MM.1S (cell line): ENCODE measurements around the gene SRCIN1.

Experiments used
- DNase-seq: peaks from one replicate; pipeline ENCODE4 v3.0.0-alpha.2; 2015
- H2AFZ ChIP-seq: fragments of 300-600 bp; sonication (generic); 2 replicates; pipeline ENCODE4 v1.6.0; 2016; ENCODE audit warnings: antibody characterized with exemption, low read length
- H3F3A ChIP-seq: fragments of 300-600 bp; sonication (generic); 2 replicates; pipeline ENCODE4 v1.6.1; 2016; ENCODE audit warnings: mild to moderate bottlenecking, antibody characterized with exemption, low read length, moderate library complexity, mixed read lengths; ENCODE audit not compliant: insufficient read depth
- H3K27ac ChIP-seq: fragments of 300-600 bp; sonication (generic); 2 replicates; pipeline ENCODE4 v1.5.1; 2016; ENCODE audit warnings: mild to moderate bottlenecking, low read length
- H3K27me3 ChIP-seq: fragments of 300-600 bp; sonication (generic); replicated peaks from 2 replicates; pipeline ENCODE4 v1.6.0; 2016; ENCODE audit warnings: low read length; ENCODE audit not compliant: insufficient read depth
- H3K36me3 ChIP-seq: fragments of 300-600 bp; sonication (generic); replicated peaks from 2 replicates; pipeline ENCODE4 v1.6.1; 2016; ENCODE audit warnings: mild to moderate bottlenecking, low read length, mixed read lengths; ENCODE audit not compliant: insufficient read depth
- H3K4me1 ChIP-seq: fragments of 300-600 bp; sonication (generic); 2 replicates; pipeline ENCODE4 v1.6.1; 2016; ENCODE audit warnings: low read length, mixed read lengths
- H3K4me2 ChIP-seq: fragments of 300-600 bp; sonication (generic); 2 replicates; pipeline ENCODE4 v1.6.0; 2016; ENCODE audit warnings: low read depth, low read length
- H3K4me3 ChIP-seq: fragments of 300-600 bp; sonication (generic); 2 replicates; pipeline ENCODE4 v1.5.1; 2016; ENCODE audit warnings: low read length, mixed read lengths
- H3K79me2 ChIP-seq: fragments of 300-600 bp; sonication (generic); 2 replicates; pipeline ENCODE4 v1.6.1; 2016; ENCODE audit warnings: mixed run types, low read length, mixed read lengths
- H3K9ac ChIP-seq: fragments of 300-600 bp; sonication (generic); 2 replicates; pipeline ENCODE4 v1.6.1; 2016; ENCODE audit warnings: low read length, mixed read lengths
- H3K9me2 ChIP-seq: fragments of 300-600 bp; sonication (generic); replicated peaks from 2 replicates; pipeline ENCODE4 v1.6.1; 2016; ENCODE audit warnings: mild to moderate bottlenecking, low read length, mixed read lengths; ENCODE audit not compliant: insufficient read depth
- H3K9me3 ChIP-seq: fragments of 300-600 bp; sonication (generic); replicated peaks from 2 replicates; pipeline ENCODE4 v1.6.1; 2016; ENCODE audit warnings: mild to moderate bottlenecking, low read length, mixed read lengths; ENCODE audit not compliant: insufficient read depth
- H4K20me1 ChIP-seq: fragments of 300-600 bp; sonication (generic); 2 replicates; pipeline ENCODE4 v1.6.1; 2016; ENCODE audit warnings: mild to moderate bottlenecking, low read length, moderate library complexity, mixed read lengths; ENCODE audit not compliant: insufficient read depth
- CTCF ChIP-seq: fragments of 300-600 bp; sonication (generic); IDR thresholded peaks from 2 replicates; pipeline ENCODE4 v1.5.1; 2016; ENCODE audit warnings: antibody characterized with exemption, low read length, mixed read lengths
- EZH2 ChIP-seq: fragments of 300-600 bp; sonication (generic); optimal IDR thresholded peaks from 2 replicates; pipeline ENCODE3; 2017; ENCODE audit warnings: low read depth, mild to moderate bottlenecking, antibody characterized with exemption, low read length, mixed read lengths
- EZH2phosphoT487 ChIP-seq: fragments of 300-600 bp; sonication (generic); IDR thresholded peaks from 2 replicates; pipeline ENCODE4 v1.6.1; 2018; ENCODE audit warnings: antibody characterized with exemption, low read length

Gene SRCIN1

GRCh38 chr17:38559051-38559879, 46.5 kb downstream of the SRCIN1 start:
- Histone ChIP-seq H2AFZ (peak overlapping the region; percentile 80), H4K20me1 (no peaks in the 10 kb centered on the region), H3F3A (peaks cover 10% of the 10 kb centered on the region; the same call in 1 of the 2 replicates), H3K79me2 (no peaks in the 10 kb centered on the region), H3K4me1 (peaks cover 13% of the 10 kb centered on the region), H3K4me2 (peak overlapping the region; percentile 92), H3K9ac (peak overlapping the region; percentile 9; the same call in 1 of the 2 replicates), H3K4me3 (peak overlapping the region; percentile 71), H3K27me3 (peaks cover 41% of the 10 kb centered on the region), H3K36me3 (no peaks in the 10 kb centered on the region), H3K9me3 (no peaks in the 10 kb centered on the region), H3K9me2 (no peaks in the 10 kb centered on the region), H3K27ac (no peak overlapping the region)
- TF ChIP-seq CTCF (peak; percentile 44), EZH2 (no peak), EZH2phosphoT487 (no peak)
- peak; percentile 94 for DNase-seq

- no peak for DNase-seq
- H3K4me2 ChIP-seq: peak overlapping the region; percentile 92
- H4K20me1 ChIP-seq: no peaks in the 10 kb centered on the region
- H3K9ac ChIP-seq: peak overlapping the region; percentile 4; the same call in 1 of the 2 replicates
- H3K4me3 ChIP-seq: peak overlapping the region; percentile 71
- peaks cover 35% of the 10 kb centered on the region for H3K27me3 ChIP-seq
- no peaks in the 10 kb centered on the region for H3K36me3 ChIP-seq
- no peaks in the 10 kb centered on the region for H3K9me3 ChIP-seq
- peaks cover 13% of the 10 kb centered on the region for H3K4me1 ChIP-seq
- H3K27ac ChIP-seq: no peak overlapping the region
- peaks cover 10% of the 10 kb centered on the region; the same call in 1 of the 2 replicates for H3F3A ChIP-seq
- no peak for TF ChIP-seq EZH2
- TF ChIP-seq CTCF: no peak
- TF ChIP-seq EZH2phosphoT487: no peak
- peak overlapping the region; percentile 80 for H2AFZ ChIP-seq
- H3K9me2 ChIP-seq: no peaks in the 10 kb centered on the region
- H3K79me2 ChIP-seq: no peaks in the 10 kb centered on the region
These were observed 47.1 kb downstream of the SRCIN1 start for GRCh38 chr17:38558728-38559050.

GRCh38 chr17:38557836-38558727, 47.7 kb downstream of the SRCIN1 start:
- no peaks in the 10 kb centered on the region for H3K36me3 ChIP-seq
- no peak overlapping the region for H3K27ac ChIP-seq
- no peak for TF ChIP-seq EZH2
- peak; percentile 89 for TF ChIP-seq CTCF
- no peak for TF ChIP-seq EZH2phosphoT487
- H3K4me1 ChIP-seq: peaks cover 13% of the 10 kb centered on the region
- peak overlapping the region; percentile 71 for H3K4me3 ChIP-seq
- peak overlapping the region; percentile 92 for H3K4me2 ChIP-seq
- H3F3A ChIP-seq: peaks cover 10% of the 10 kb centered on the region; the same call in 1 of the 2 replicates
- H2AFZ ChIP-seq: peak overlapping the region; percentile 87
- H3K9me3 ChIP-seq: no peaks in the 10 kb centered on the region
- H3K79me2 ChIP-seq: no peaks in the 10 kb centered on the region
- peak; percentile 94 for DNase-seq
- no peaks in the 10 kb centered on the region for H3K9me2 ChIP-seq
- no peaks in the 10 kb centered on the region for H4K20me1 ChIP-seq
- peak overlapping the region; percentile 13; the same call in 1 of the 2 replicates for H3K9ac ChIP-seq
- H3K27me3 ChIP-seq: peaks cover 29% of the 10 kb centered on the region
